B cell (primary cell): Measurements from ENCODE around the gene BATF2. TPM values are rescaled to one million over a fixed set of nuclear protein-coding genes. Genes with fewer than 3 reads are reported as not detected.

Source experiments
- ATAC-seq: fragments of 200-7000 bp; cut with Tn5 transposase; one replicate; pipeline ENCODE4 v1.10.0; 2021; ENCODE audit warnings: low read depth, mild to moderate bottlenecking, moderate number of reproducible peaks, moderate library complexity
- CTCF ChIA-PET: fragments of 350-600 bp; sonication (Branson Sonifier 250); formaldehyde crosslinking; loops from one replicate; lab custom pipeline; 2021; ENCODE audit warnings: antibody characterized with exemption, inconsistent platforms; lab: Charles Lee
- POLR2A ChIA-PET: fragments of 350-600 bp; sonication (Branson Sonifier 250); formaldehyde crosslinking; loops from one replicate; lab custom pipeline; 2021; ENCODE audit warnings: antibody characterized with exemption; lab: Charles Lee
- DNase-seq: peaks from one replicate; pipeline ENCODE4 v3.0.0; 2013
- H2AFZ ChIP-seq: 2 replicates; pipeline ENCODE4 v1.6.1; 2012; ENCODE audit warnings: mild to moderate bottlenecking, low read depth, low read length; ENCODE audit not compliant: insufficient read depth, poor library complexity, severe bottlenecking
- H3K27ac ChIP-seq, 2 donors: 1 replicate in 1 of 2; 2 replicates in 1 of 2; pipeline ENCODE4 v1.5.1; 2012 to 2013; ENCODE audit warnings: low read length in 2 of 2, mild to moderate bottlenecking in 2 of 2, moderate library complexity in 1 of 2
- H3K27me3 ChIP-seq, 4 experiments: fragments of 200-600 bp in 1 of 4; sonication (generic) in 1 of 4; replicated peaks in 1 of 4; 1 replicate in 2 of 4; 2 replicates in 2 of 4; pipeline versions ENCODE4 v1.6.1 to v1.7.0; 2013 to 2016; ENCODE audit warnings: low read length in 3 of 4, mild to moderate bottlenecking in 2 of 4, mixed read lengths in 1 of 4, moderate library complexity in 1 of 4; ENCODE audit not compliant: insufficient read depth in 4 of 4, control insufficient read depth in 3 of 4; ENCODE audit errors: control extremely low read depth in 1 of 4
- H3K36me3 ChIP-seq, 2 experiments: replicated peaks in 1 of 2; 1 replicate in 1 of 2; 2 replicates in 1 of 2; pipeline versions ENCODE4 v1.6.1 to v1.7.1; 2013; ENCODE audit warnings: low read length in 1 of 2; ENCODE audit not compliant: insufficient read depth in 2 of 2, control insufficient read depth in 1 of 2; ENCODE audit errors: control extremely low read depth in 1 of 2, extremely low read depth in 1 of 2
- H3K4me1 ChIP-seq, 2 donors: fragments of 200-600 bp in 1 of 2; sonication (generic) in 1 of 2; 1 replicate in 1 of 2; 2 replicates in 1 of 2; pipeline versions ENCODE4 v1.5.1 to v1.6.1; 2013 to 2017; ENCODE audit warnings: low read length in 2 of 2; ENCODE audit not compliant: control insufficient read depth in 2 of 2, insufficient read depth in 2 of 2
- H3K4me2 ChIP-seq: replicated peaks from 2 replicates; pipeline ENCODE3; 2012; ENCODE audit warnings: mild to moderate bottlenecking, low read depth, low read length; ENCODE audit not compliant: poor library complexity, severe bottlenecking
- H3K4me3 ChIP-seq, 5 experiments: fragments of 200-600 bp in 1 of 5; sonication (generic) in 1 of 5; 1 replicate in 3 of 5; 2 replicates in 2 of 5; pipeline versions ENCODE4 v1.5.1 to v1.7.0; 2011 to 2016; ENCODE audit warnings: low read length in 4 of 5, mild to moderate bottlenecking in 4 of 5, low read depth in 2 of 5, control low read depth in 1 of 5, moderate library complexity in 1 of 5; ENCODE audit not compliant: insufficient read depth in 1 of 5; ENCODE audit errors: control extremely low read depth in 1 of 5, extremely low read depth in 1 of 5
- H3K79me2 ChIP-seq: fragments of 200-600 bp; sonication (generic); one replicate; pipeline ENCODE4 v1.6.0; 2016; ENCODE audit warnings: low read length; ENCODE audit not compliant: control insufficient read depth, insufficient read depth
- H3K9ac ChIP-seq: fragments of 200-600 bp; sonication (generic); 2 replicates; pipeline ENCODE4 v1.6.1; 2017; ENCODE audit warnings: mild to moderate bottlenecking, low read length, moderate library complexity
- H3K9me3 ChIP-seq, 3 donors: one replicate each; pipeline versions ENCODE4 v1.6.1 to v1.7.1; 2013; ENCODE audit warnings: low read length in 2 of 3; ENCODE audit not compliant: control insufficient read depth in 2 of 3, insufficient read depth in 1 of 3; ENCODE audit errors: control extremely low read depth in 1 of 3
- H4K20me1 ChIP-seq: 2 replicates; pipeline ENCODE4 v1.6.0; 2012; ENCODE audit warnings: mild to moderate bottlenecking, low read length; ENCODE audit not compliant: insufficient read depth, control insufficient read depth, poor library complexity, severe bottlenecking
- H3K27ac Mint-ChIP-seq: one replicate; pipeline ENCODE4 v1.8.0; 2021; ENCODE audit warnings: mixed read lengths
- H3K27me3 Mint-ChIP-seq: one replicate; pipeline ENCODE4 v1.8.0; 2021; ENCODE audit warnings: mixed read lengths
- H3K4me1 Mint-ChIP-seq: one replicate; pipeline ENCODE4 v1.8.0; 2021; ENCODE audit warnings: mixed read lengths
- H3K4me3 Mint-ChIP-seq: one replicate; pipeline ENCODE4 v1.8.0; 2021; ENCODE audit warnings: mixed read lengths
- H3K9me3 Mint-ChIP-seq: one replicate; pipeline ENCODE4 v1.8.0; 2022; ENCODE audit warnings: mixed read lengths; ENCODE audit not compliant: insufficient read depth
- EZH2 ChIP-seq: IDR thresholded peaks from 2 replicates; pipeline ENCODE4 v1.6.1; 2012; ENCODE audit warnings: borderline replicate concordance, low read depth, mild to moderate bottlenecking, moderate library complexity, low read length; ENCODE audit not compliant: insufficient read depth, poor library complexity, severe bottlenecking
- WGBS: methylation state at CpG from one replicate; pipeline ENCODE4 v1.1.5; 2013; ENCODE audit warnings: missing lambda C conversion rate; ENCODE audit not compliant: insufficient coverage; 5-methylcytosine and 5-hydroxymethylcytosine counted together
- intact Hi-C: fragments of 100-400 bp; cut with micrococcal nuclease; formaldehyde crosslinking; loops from one replicate; pipeline ENCODE4 v1.10.0; 2022
- polyA plus RNA-seq: library from polyadenylated mRNA; depleted of rRNA; stranded (reverse); fragments of >200 nt; gene quantifications from 2 replicates; pipeline ENCODE4 v1.2.3, GENCODE V29; 2012
- total RNA-seq, 2 donors: library from RNA; stranded (reverse); fragments of 120-200 nt in 1 of 2; gene quantifications; 1 replicate in 1 of 2; 2 replicates in 1 of 2; pipeline versions ENCODE4 v1.2.3 to v1.2.4, GENCODE V29; 2013 to 2022
- TF ChIP-seq, protein P1 (sequence below): fragments of 200-600 bp; IDR thresholded peaks from one replicate; pipeline ENCODE4 v1.8.0; 2022; ENCODE audit warnings: antibody characterized with exemption, mild to moderate bottlenecking

Gene BATF2
- total and polyA plus RNA-seq, 2 donors (not counting 1 experiment from before 2014, with no cell fraction given) = 0.62 to 1.7 TPM

DNA sequence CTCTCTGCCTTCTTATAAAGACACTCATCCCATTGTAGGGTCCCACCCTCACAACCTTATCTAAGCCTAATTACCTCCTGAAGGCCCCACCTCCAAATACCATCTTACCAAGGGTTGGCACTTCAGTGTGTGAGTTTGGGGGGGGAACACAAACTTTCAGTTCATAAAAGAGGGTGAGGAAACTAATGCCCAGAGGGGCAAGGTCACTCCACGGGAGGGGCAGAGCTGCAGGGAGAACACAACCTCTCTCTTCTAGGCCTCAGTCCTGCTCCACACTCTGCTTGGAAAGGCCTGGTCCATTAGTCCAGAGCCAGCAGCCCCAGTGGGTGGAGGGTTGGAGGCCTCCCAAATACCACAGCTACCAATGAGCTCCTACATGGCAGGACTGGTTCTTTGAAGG is 2.7 kb upstream of the BATF2 start:
- H3K9ac ChIP-seq = no peak overlapping the region
- Mint-ChIP-seq H3K27ac (no peak overlapping the region), H3K9me3 (no peaks in the 10 kb centered on the region), H3K27me3 (no peaks in the 10 kb centered on the region), H3K4me1 (peaks cover 23% of the 10 kb centered on the region), H3K4me3 (no peak overlapping the region)
- H2AFZ ChIP-seq = no peak overlapping the region
- no peak overlapping the region for H3K27ac ChIP-seq
- H3K27me3 ChIP-seq = peaks cover 0 to 3% (median 0%) of the 10 kb centered on the region in 4 experiments
- no peaks in the 10 kb centered on the region for H3K79me2 ChIP-seq
- ChIA-PET POLR2A (interaction anchor here (0.7 kb wide), 2 partner anchors 75 to 111 kb away, joined by 4 to 7 read pairs; partner anchors contain the start of gene PPP2R5B), CTCF (interaction anchor here (4.0 kb wide), 1 partner anchor 13 kb away, joined by 24 read pairs; the partner anchor contains the start of gene ARL2)
- peaks cover 13 to 15% of the 10 kb centered on the region in 2 donors for H3K4me1 ChIP-seq
- no peak overlapping the region for H3K4me2 ChIP-seq
- no peaks in the 10 kb centered on the region for H4K20me1 ChIP-seq
- no peaks in the 10 kb centered on the region for H3K9me3 ChIP-seq
- ATAC-seq (no peak), DNase-seq (no peak)
- WGBS = no CpG with 5 or more reads among the region's 1 CpG
- H3K4me3 ChIP-seq = no peak overlapping the region
- intact Hi-C loops = no loop called here
- TF ChIP-seq, protein P1, sequence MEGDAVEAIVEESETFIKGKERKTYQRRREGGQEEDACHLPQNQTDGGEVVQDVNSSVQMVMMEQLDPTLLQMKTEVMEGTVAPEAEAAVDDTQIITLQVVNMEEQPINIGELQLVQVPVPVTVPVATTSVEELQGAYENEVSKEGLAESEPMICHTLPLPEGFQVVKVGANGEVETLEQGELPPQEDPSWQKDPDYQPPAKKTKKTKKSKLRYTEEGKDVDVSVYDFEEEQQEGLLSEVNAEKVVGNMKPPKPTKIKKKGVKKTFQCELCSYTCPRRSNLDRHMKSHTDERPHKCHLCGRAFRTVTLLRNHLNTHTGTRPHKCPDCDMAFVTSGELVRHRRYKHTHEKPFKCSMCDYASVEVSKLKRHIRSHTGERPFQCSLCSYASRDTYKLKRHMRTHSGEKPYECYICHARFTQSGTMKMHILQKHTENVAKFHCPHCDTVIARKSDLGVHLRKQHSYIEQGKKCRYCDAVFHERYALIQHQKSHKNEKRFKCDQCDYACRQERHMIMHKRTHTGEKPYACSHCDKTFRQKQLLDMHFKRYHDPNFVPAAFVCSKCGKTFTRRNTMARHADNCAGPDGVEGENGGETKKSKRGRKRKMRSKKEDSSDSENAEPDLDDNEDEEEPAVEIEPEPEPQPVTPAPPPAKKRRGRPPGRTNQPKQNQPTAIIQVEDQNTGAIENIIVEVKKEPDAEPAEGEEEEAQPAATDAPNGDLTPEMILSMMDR = no peak
- no peak for TF ChIP-seq EZH2
- H3K36me3 ChIP-seq = no peaks in the 10 kb centered on the region

DNA sequence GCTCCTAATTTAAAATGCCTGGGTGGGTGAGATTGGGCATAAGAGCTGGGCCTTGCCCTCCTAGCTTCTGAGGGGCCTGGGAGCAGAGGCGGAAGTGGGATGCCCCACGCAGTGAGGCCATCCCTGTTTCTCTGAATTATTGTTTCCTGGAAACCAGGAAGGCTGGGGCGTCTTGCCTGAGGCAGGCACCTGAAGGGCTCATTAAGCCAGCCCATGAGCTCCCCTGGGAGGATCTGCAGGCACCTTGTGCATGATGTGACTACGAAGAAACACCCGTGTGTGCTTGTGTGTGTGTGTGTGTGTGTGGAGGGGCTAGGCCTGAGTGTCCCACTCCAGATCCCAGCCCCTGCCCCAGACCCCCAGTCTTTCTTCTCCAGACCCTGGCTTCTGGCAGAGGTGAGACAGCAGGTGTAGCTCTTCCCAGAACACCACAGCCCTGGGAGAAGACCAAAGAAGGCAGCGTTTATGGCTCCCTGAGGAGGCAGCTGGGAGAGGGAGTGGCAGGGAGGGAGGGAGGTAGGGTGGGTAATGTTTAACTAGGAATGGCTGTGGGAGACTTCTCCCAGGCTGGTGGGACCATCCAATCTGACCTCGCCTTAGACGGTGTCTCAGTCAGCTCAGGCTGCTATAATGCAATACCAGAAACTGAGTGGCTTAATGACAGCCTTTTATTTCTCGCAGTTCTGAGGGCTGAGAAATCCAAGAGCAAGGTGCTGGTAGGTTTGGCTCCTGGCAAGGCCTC is 2.1 kb upstream of the BATF2 start:
- 76% methylated on average over 6 of the region's 9 CpGs for WGBS
- no peak overlapping the region for H3K4me2 ChIP-seq
- peaks cover 0 to 3% (median 0%) of the 10 kb centered on the region in 4 experiments for H3K27me3 ChIP-seq
- ATAC-seq = no peak
- no peaks in the 10 kb centered on the region for H3K79me2 ChIP-seq
- H3K4me3 ChIP-seq = no peak overlapping the region
- no peaks in the 10 kb centered on the region for H3K27me3 Mint-ChIP-seq
- H3K4me1 ChIP-seq = peaks cover 13 to 15% of the 10 kb centered on the region in 2 donors
- ChIA-PET POLR2A (interaction anchor here (0.6 to 0.7 kb wide), 3 partner anchors 11 to 110 kb away, joined by 4 to 6 read pairs (median 5); no protein-coding TSS in a partner anchor), CTCF (interaction anchor here (0.6 to 4.0 kb wide), 5 partner anchors 11 to 151 kb away, joined by 3 to 24 read pairs (median 4); partner anchors contain the start of gene ARL2)
- intact Hi-C loops = no loop called here
- H3K27ac ChIP-seq = no peak overlapping the region
- no peaks in the 10 kb centered on the region for H3K36me3 ChIP-seq
- no peak for DNase-seq
- no peak overlapping the region for H3K27ac Mint-ChIP-seq
- TF ChIP-seq, protein P1 = no peak
- TF ChIP-seq EZH2 = no peak
- no peak overlapping the region for H3K4me3 Mint-ChIP-seq
- H2AFZ ChIP-seq = peak overlapping the region; percentile 16
- H3K9ac ChIP-seq = no peak overlapping the region
- peaks cover 23% of the 10 kb centered on the region for H3K4me1 Mint-ChIP-seq
- no peaks in the 10 kb centered on the region for H3K9me3 ChIP-seq
- H4K20me1 ChIP-seq = no peaks in the 10 kb centered on the region
- H3K9me3 Mint-ChIP-seq = no peaks in the 10 kb centered on the region
